OCI-LY1 (cell line): ENCODE results near the gene TMEM40.

Experiments
- H2AFZ ChIP-seq: fragments of 200-600 bp; sonication (generic), shearing (Covaris generic); 2 replicates; pipeline ENCODE4 v1.6.0; 2014; ENCODE audit warnings: antibody characterized with exemption, mild to moderate bottlenecking, low read length
- H3F3A ChIP-seq: fragments of 200-600 bp; sonication (generic), shearing (Covaris generic); 2 replicates; pipeline ENCODE4 v1.6.0; 2014; ENCODE audit warnings: mild to moderate bottlenecking, antibody characterized with exemption, low read length, moderate library complexity; ENCODE audit not compliant: insufficient read depth
- H3K27ac ChIP-seq: fragments of 200-600 bp; sonication (generic); 2 replicates; pipeline ENCODE4 v1.5.1; 2014; ENCODE audit warnings: low read length, mixed run types, mild to moderate bottlenecking, low read depth; ENCODE audit not compliant: poor library complexity, severe bottlenecking
- H3K27me3 ChIP-seq: fragments of 200-600 bp; sonication (generic); 2 replicates; pipeline ENCODE4 v1.6.0; 2014; ENCODE audit warnings: antibody characterized with exemption, mild to moderate bottlenecking, low read length, moderate library complexity; ENCODE audit not compliant: insufficient read depth
- H3K36me3 ChIP-seq: fragments of 200-600 bp; sonication (generic); 2 replicates; pipeline ENCODE4 v1.6.1; 2014; ENCODE audit warnings: mild to moderate bottlenecking, antibody characterized with exemption, low read length, moderate library complexity, mixed read lengths; ENCODE audit not compliant: insufficient read depth
- H3K4me1 ChIP-seq: fragments of 200-600 bp; sonication (generic); 2 replicates; pipeline ENCODE4 v1.5.1; 2014; ENCODE audit warnings: mild to moderate bottlenecking, low read length, moderate library complexity; ENCODE audit not compliant: insufficient read depth, severe bottlenecking
- H3K4me2 ChIP-seq: fragments of 200-600 bp; sonication (generic), shearing (Covaris generic); 2 replicates; pipeline ENCODE4 v1.6.1; 2014; ENCODE audit warnings: low read length
- H3K4me3 ChIP-seq: fragments of 200-600 bp; sonication (generic); 2 replicates; pipeline ENCODE4 v1.5.1; 2014; ENCODE audit warnings: low read length, low read depth, mild to moderate bottlenecking, mixed read lengths; ENCODE audit not compliant: poor library complexity, severe bottlenecking
- H3K79me2 ChIP-seq: fragments of 200-600 bp; shearing (Covaris generic); 2 replicates; pipeline ENCODE4 v1.6.1; 2016; ENCODE audit warnings: mixed run types, low read length, mixed read lengths; ENCODE audit not compliant: insufficient read depth
- H3K9ac ChIP-seq: fragments of 200-600 bp; sonication (generic), shearing (Covaris generic); 2 replicates; pipeline ENCODE4 v1.6.1; 2014; ENCODE audit warnings: mild to moderate bottlenecking, low read length, mixed read lengths
- H3K9me2 ChIP-seq: fragments of 200-600 bp; sonication (generic), shearing (Covaris generic); 2 replicates; pipeline ENCODE4 v1.6.1; 2014; ENCODE audit warnings: low read depth, mild to moderate bottlenecking, low read length, mixed read lengths
- H3K9me3 ChIP-seq: fragments of 200-600 bp; shearing (Covaris generic); 2 replicates; pipeline ENCODE4 v1.6.1; 2014; ENCODE audit warnings: low read length, mixed read lengths
- H4K20me1 ChIP-seq: fragments of 200-600 bp; sonication (generic), shearing (Covaris generic); 2 replicates; pipeline ENCODE4 v1.6.0; 2016; ENCODE audit warnings: mild to moderate bottlenecking, low read length; ENCODE audit not compliant: insufficient read depth
- EZH2 ChIP-seq: fragments of 200-600 bp; sonication (generic), shearing (Covaris generic); IDR thresholded peaks from 2 replicates; pipeline ENCODE4 v1.8.0; 2017; ENCODE audit warnings: borderline replicate concordance, mixed run types, mild to moderate bottlenecking, antibody characterized with exemption, low read length, moderate library complexity, mixed read lengths
- TF ChIP-seq, protein P1 (sequence below): fragments of 200-600 bp; sonication (generic), shearing (Covaris generic); IDR thresholded peaks from 2 replicates; pipeline ENCODE4 v1.5.1; 2017; ENCODE audit warnings: mild to moderate bottlenecking, antibody characterized with exemption, low read length, moderate library complexity, mixed read lengths

TMEM40 gene

DNA sequence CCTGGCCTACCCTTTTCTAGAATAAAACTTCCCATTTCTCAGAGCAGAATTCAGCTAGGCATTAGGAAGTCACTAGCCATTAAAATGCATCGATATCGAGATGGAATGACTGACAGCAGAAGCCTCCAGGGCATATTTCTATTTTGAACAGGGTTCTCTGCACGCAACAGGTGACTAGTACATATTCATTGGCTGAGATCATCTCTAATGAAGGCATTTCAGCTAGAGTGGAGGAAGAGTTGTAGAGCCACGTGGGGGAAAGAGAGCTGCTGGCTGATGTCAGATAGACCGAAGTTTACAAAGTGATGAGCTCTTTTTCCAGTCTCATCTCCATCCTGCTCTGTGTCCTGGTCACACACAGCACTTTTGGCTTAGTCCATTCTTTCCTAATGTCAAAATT lies 7.5 kb downstream of the TMEM40 start:
- H3K9me3 ChIP-seq: no peaks in the 10 kb centered on the region
- peaks cover 9% of the 10 kb centered on the region; the same call in 1 of the 2 replicates for H3K27me3 ChIP-seq
- no peak overlapping the region for H3K4me2 ChIP-seq
- peaks cover 10% of the 10 kb centered on the region for H3K4me1 ChIP-seq
- no peak overlapping the region for H2AFZ ChIP-seq
- H4K20me1 ChIP-seq: no peaks in the 10 kb centered on the region
- no peak overlapping the region for H3K27ac ChIP-seq
- no peak overlapping the region for H3K9ac ChIP-seq
- H3K36me3 ChIP-seq: no peaks in the 10 kb centered on the region
- TF ChIP-seq EZH2: no peak
- TF ChIP-seq, protein P1, sequence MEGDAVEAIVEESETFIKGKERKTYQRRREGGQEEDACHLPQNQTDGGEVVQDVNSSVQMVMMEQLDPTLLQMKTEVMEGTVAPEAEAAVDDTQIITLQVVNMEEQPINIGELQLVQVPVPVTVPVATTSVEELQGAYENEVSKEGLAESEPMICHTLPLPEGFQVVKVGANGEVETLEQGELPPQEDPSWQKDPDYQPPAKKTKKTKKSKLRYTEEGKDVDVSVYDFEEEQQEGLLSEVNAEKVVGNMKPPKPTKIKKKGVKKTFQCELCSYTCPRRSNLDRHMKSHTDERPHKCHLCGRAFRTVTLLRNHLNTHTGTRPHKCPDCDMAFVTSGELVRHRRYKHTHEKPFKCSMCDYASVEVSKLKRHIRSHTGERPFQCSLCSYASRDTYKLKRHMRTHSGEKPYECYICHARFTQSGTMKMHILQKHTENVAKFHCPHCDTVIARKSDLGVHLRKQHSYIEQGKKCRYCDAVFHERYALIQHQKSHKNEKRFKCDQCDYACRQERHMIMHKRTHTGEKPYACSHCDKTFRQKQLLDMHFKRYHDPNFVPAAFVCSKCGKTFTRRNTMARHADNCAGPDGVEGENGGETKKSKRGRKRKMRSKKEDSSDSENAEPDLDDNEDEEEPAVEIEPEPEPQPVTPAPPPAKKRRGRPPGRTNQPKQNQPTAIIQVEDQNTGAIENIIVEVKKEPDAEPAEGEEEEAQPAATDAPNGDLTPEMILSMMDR: no peak
- no peaks in the 10 kb centered on the region for H3K9me2 ChIP-seq
- H3K79me2 ChIP-seq: no peaks in the 10 kb centered on the region
- no peaks in the 10 kb centered on the region for H3F3A ChIP-seq
- H3K4me3 ChIP-seq: no peak overlapping the region

DNA sequence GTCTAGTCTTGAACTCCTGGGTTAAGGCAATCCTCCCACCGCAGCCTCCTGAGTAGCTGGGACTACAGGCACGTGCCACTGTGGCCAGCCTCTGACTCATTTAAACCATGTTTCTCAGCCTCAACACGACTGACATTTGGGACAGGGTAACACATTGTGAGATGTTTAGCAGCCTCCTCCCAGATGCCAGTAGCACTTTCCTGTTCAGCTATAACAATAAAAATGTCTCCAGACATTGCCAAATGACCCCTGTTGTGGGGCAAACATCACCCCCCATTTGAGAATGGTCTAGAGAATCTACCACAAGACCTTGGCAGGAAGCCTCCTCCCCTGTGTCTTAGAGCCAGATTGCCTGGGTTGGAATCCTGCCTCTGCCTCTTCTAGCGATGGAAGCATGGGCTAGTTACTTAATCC lies 8.4 kb downstream of the TMEM40 start:
- no peak overlapping the region for H3K4me2 ChIP-seq

DNA sequence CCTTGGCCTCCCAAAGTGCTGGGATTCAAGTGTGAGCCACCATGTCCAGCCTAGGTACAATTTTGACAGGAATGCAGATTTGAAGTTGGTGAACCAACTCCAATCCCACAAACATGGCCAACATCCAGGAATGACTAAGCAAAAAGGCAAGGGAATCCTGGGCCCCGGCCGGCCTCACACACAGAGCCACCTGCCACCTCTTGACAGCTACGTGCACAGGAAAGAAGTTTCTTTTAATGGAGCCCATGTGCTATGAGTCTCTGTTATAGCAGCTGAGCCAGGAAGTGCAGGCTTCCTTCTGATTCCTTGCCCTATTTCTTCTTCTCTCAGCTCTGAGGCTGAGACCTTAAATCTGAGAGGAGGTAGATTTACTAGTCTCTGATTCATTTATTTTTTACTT lies 8.8 kb downstream of the TMEM40 start:
- Histone ChIP-seq H3K4me3 (no peak overlapping the region), H3F3A (no peaks in the 10 kb centered on the region), H2AFZ (no peak overlapping the region), H3K36me3 (no peaks in the 10 kb centered on the region), H3K27ac (no peak overlapping the region), H4K20me1 (no peaks in the 10 kb centered on the region), H3K9me3 (no peaks in the 10 kb centered on the region), H3K4me2 (no peak overlapping the region), H3K79me2 (no peaks in the 10 kb centered on the region), H3K27me3 (peaks cover 9% of the 10 kb centered on the region; the same call in 1 of the 2 replicates), H3K9me2 (no peaks in the 10 kb centered on the region), H3K9ac (no peak overlapping the region), H3K4me1 (peaks cover 10% of the 10 kb centered on the region)
- no peak for TF ChIP-seq EZH2

More for the DNA sequence above, 8.4 kb downstream of the TMEM40 start:
- Histone ChIP-seq H4K20me1 (no peaks in the 10 kb centered on the region), H3K9me2 (no peaks in the 10 kb centered on the region), H3K9ac (no peak overlapping the region), H3F3A (no peaks in the 10 kb centered on the region), H3K36me3 (no peaks in the 10 kb centered on the region), H3K27me3 (peaks cover 9% of the 10 kb centered on the region; the same call in 1 of the 2 replicates), H3K9me3 (no peaks in the 10 kb centered on the region), H3K27ac (no peak overlapping the region), H3K4me3 (no peak overlapping the region), H3K79me2 (no peaks in the 10 kb centered on the region), H3K4me1 (peaks cover 10% of the 10 kb centered on the region), H2AFZ (no peak overlapping the region)
- TF ChIP-seq EZH2: no peak
- TF ChIP-seq, protein P1: no peak

DNA sequence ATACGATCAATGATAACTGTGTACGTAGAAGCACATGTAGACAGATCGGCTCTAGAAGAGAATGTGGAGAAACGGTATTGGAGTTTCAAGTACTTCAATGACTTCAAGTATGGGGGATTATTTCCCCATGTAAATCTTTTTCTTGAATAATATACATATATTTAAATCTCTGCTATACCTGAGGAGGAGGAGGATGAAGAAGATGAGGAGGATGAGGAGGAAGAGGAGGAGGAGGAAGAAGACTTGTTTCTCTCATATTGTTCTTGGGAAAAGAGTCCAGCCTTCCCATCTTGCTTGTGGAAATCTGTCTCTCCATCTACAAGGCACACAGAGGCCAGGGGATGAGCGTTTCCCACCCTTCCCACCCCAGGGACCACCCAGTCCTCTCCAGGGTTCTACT lies 10.6 kb downstream of the TMEM40 start:
- peaks cover 9% of the 10 kb centered on the region; the same call in 1 of the 2 replicates for H3K27me3 ChIP-seq
- no peaks in the 10 kb centered on the region for H3K9me3 ChIP-seq
- no peak overlapping the region for H3K4me3 ChIP-seq
- H3K36me3 ChIP-seq: no peaks in the 10 kb centered on the region
- no peak overlapping the region for H2AFZ ChIP-seq
- H3F3A ChIP-seq: no peaks in the 10 kb centered on the region
- no peaks in the 10 kb centered on the region for H3K79me2 ChIP-seq
- H3K4me2 ChIP-seq: no peak overlapping the region
- H4K20me1 ChIP-seq: no peaks in the 10 kb centered on the region
- H3K9ac ChIP-seq: no peak overlapping the region
- H3K27ac ChIP-seq: no peak overlapping the region
- TF ChIP-seq, protein P1: no peak
- no peak for TF ChIP-seq EZH2
- peaks cover 10% of the 10 kb centered on the region for H3K4me1 ChIP-seq
- H3K9me2 ChIP-seq: no peaks in the 10 kb centered on the region
